ENCODE results near the gene RPRD2. TPM values are rescaled to one million over a fixed set of nuclear protein-coding genes. Genes with fewer than 3 reads are reported as not detected.

RPRD2 gene
- polyA plus RNA-seq, 1 donor from 2014 or later, result 8.6 TPM

DNA sequence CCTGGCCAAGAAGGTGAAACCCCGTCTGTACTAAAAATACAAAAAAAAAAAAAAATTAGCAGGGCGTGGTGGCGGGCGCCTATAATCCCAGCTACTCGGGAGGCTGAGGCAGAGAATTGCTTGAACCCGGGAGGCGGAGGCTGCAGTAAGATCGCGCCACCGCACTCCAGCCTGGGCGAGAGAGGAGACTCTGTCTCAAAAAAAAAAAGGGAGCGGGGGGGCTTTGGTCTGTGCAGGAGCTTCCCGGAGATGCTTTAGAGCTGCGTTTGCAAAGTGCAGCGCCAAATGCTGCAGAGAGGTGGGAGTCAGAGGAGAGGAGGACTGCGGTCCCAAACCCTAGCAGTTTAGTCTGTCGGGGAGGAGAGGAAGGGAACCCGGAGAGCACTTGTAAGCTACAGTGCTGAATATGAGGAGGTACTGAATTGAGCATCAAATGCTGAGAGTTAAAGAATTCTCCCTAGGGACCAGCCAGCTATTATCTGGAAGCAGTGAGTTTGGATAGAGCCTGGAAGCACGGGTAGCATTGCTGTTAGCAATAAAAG, 152.2 kb downstream of the RPRD2 start:
- Histone ChIP-seq H3K4me3 (ENCODE audit: low read length) (peak overlapping the region; percentile 78), H3K27ac (ENCODE audit: low read length) (peak overlapping the region; percentile 38), H3K9ac (ENCODE audit: low read length) (peak overlapping the region; percentile 63)

DNA sequence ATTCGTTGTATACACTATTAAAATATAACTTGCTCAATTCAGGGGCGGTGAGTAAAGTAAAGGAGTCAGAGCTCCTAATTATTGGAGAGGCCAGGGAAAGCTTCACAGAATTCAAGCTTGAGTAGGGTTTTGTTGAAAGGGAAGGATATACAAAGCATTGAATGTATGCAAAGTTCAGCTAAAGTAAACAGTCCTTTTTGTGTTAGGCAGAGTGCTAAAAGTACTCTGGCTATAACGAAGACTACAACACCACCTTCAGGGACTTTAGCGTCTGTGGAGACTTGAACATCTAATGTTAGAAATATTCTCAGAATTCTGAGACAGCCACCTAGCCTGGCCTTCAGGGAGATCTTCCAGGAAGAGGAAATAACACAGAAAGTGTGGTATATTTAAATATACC, 152.7 kb downstream of the RPRD2 start:
- TF ChIP-seq RAD21 (conservative IDR thresholded peaks at IDR 0.05) (no peak), EZH2 (IDR thresholded peaks at IDR 0.05; ENCODE audit: borderline replicate concordance, insufficient read depth, low read length, poor library complexity, severe bottlenecking) (no peak), EP300 (conservative IDR thresholded peaks at IDR 0.05; ENCODE audit: poor library complexity, severe bottlenecking) (no peak), MXI1 (conservative IDR thresholded peaks at IDR 0.05; ENCODE audit: poor library complexity, severe bottlenecking) (no peak), TAF1 (IDR thresholded peaks at IDR 0.05; ENCODE audit: low read depth) (no peak), SMC3 (conservative IDR thresholded peaks at IDR 0.05; ENCODE audit: poor library complexity) (no peak), POLR2AphosphoS5 (IDR thresholded peaks at IDR 0.05) (no peak)
- TF ChIP-seq, protein P1, sequence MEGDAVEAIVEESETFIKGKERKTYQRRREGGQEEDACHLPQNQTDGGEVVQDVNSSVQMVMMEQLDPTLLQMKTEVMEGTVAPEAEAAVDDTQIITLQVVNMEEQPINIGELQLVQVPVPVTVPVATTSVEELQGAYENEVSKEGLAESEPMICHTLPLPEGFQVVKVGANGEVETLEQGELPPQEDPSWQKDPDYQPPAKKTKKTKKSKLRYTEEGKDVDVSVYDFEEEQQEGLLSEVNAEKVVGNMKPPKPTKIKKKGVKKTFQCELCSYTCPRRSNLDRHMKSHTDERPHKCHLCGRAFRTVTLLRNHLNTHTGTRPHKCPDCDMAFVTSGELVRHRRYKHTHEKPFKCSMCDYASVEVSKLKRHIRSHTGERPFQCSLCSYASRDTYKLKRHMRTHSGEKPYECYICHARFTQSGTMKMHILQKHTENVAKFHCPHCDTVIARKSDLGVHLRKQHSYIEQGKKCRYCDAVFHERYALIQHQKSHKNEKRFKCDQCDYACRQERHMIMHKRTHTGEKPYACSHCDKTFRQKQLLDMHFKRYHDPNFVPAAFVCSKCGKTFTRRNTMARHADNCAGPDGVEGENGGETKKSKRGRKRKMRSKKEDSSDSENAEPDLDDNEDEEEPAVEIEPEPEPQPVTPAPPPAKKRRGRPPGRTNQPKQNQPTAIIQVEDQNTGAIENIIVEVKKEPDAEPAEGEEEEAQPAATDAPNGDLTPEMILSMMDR (IDR thresholded peaks at IDR 0.05; ENCODE audit: poor library complexity, severe bottlenecking), result no peak
- TF ChIP-seq, protein P2, sequence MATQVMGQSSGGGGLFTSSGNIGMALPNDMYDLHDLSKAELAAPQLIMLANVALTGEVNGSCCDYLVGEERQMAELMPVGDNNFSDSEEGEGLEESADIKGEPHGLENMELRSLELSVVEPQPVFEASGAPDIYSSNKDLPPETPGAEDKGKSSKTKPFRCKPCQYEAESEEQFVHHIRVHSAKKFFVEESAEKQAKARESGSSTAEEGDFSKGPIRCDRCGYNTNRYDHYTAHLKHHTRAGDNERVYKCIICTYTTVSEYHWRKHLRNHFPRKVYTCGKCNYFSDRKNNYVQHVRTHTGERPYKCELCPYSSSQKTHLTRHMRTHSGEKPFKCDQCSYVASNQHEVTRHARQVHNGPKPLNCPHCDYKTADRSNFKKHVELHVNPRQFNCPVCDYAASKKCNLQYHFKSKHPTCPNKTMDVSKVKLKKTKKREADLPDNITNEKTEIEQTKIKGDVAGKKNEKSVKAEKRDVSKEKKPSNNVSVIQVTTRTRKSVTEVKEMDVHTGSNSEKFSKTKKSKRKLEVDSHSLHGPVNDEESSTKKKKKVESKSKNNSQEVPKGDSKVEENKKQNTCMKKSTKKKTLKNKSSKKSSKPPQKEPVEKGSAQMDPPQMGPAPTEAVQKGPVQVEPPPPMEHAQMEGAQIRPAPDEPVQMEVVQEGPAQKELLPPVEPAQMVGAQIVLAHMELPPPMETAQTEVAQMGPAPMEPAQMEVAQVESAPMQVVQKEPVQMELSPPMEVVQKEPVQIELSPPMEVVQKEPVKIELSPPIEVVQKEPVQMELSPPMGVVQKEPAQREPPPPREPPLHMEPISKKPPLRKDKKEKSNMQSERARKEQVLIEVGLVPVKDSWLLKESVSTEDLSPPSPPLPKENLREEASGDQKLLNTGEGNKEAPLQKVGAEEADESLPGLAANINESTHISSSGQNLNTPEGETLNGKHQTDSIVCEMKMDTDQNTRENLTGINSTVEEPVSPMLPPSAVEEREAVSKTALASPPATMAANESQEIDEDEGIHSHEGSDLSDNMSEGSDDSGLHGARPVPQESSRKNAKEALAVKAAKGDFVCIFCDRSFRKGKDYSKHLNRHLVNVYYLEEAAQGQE (IDR thresholded peaks at IDR 0.05; ENCODE audit: borderline replicate concordance), result no peak
- peak overlapping the region; percentile 63 for H3K9ac ChIP-seq (ENCODE audit: low read length)
- no peaks in the 10 kb centered on the region for H3F3A ChIP-seq (ENCODE audit: insufficient read depth, low read length, poor library complexity, severe bottlenecking)
- H3K4me3 ChIP-seq (ENCODE audit: low read length), result peak overlapping the region; percentile 78
- H3K4me2 ChIP-seq (ENCODE audit: low read length), result peak overlapping the region; percentile 51
- no peaks in the 10 kb centered on the region for H3K36me3 ChIP-seq (ENCODE audit: insufficient read depth, low read length)
- no peaks in the 10 kb centered on the region for H3K27me3 ChIP-seq (ENCODE audit: insufficient read depth, low read depth, low read length)
- no peaks in the 10 kb centered on the region for H4K20me1 ChIP-seq (ENCODE audit: insufficient read depth)
- no peaks in the 10 kb centered on the region for H3K9me3 ChIP-seq (ENCODE audit: low read length)
- no peaks in the 10 kb centered on the region for H3K9me2 ChIP-seq (ENCODE audit: insufficient read depth, low read length)
- no peak overlapping the region for H3K27ac ChIP-seq (ENCODE audit: low read length)
- no peak overlapping the region for H2AFZ ChIP-seq (ENCODE audit: low read depth, low read length)
- H3K79me2 ChIP-seq (replicated peaks; ENCODE audit: insufficient read depth, low read length), result no peaks in the 10 kb centered on the region

More for the DNA sequence above, 152.2 kb downstream of the RPRD2 start:
- no peaks in the 10 kb centered on the region for H3K27me3 ChIP-seq (ENCODE audit: insufficient read depth, low read depth, low read length)
- no peaks in the 10 kb centered on the region for H3K79me2 ChIP-seq (replicated peaks; ENCODE audit: insufficient read depth, low read length)
- no peaks in the 10 kb centered on the region for H3K36me3 ChIP-seq (ENCODE audit: insufficient read depth, low read length)
- H4K20me1 ChIP-seq (ENCODE audit: insufficient read depth), result no peaks in the 10 kb centered on the region
- TF ChIP-seq EP300 (conservative IDR thresholded peaks at IDR 0.05; ENCODE audit: poor library complexity, severe bottlenecking), result no peak
- no peak for TF ChIP-seq SMC3 (conservative IDR thresholded peaks at IDR 0.05; ENCODE audit: poor library complexity)
- TF ChIP-seq, protein P1 (IDR thresholded peaks at IDR 0.05; ENCODE audit: poor library complexity, severe bottlenecking), result no peak
- no peak for TF ChIP-seq MXI1 (conservative IDR thresholded peaks at IDR 0.05; ENCODE audit: poor library complexity, severe bottlenecking)
- no peak for TF ChIP-seq EZH2 (IDR thresholded peaks at IDR 0.05; ENCODE audit: borderline replicate concordance, insufficient read depth, low read length, poor library complexity, severe bottlenecking)
- no peak for TF ChIP-seq RAD21 (conservative IDR thresholded peaks at IDR 0.05)
- TF ChIP-seq POLR2AphosphoS5 (IDR thresholded peaks at IDR 0.05), result no peak
- TF ChIP-seq, protein P2 (IDR thresholded peaks at IDR 0.05; ENCODE audit: borderline replicate concordance), result no peak
- no peak for TF ChIP-seq TAF1 (IDR thresholded peaks at IDR 0.05; ENCODE audit: low read depth)
- H3F3A ChIP-seq (ENCODE audit: insufficient read depth, low read length, poor library complexity, severe bottlenecking), result no peaks in the 10 kb centered on the region
- H3K4me2 ChIP-seq (ENCODE audit: low read length), result peak overlapping the region; percentile 51
- H3K9me2 ChIP-seq (ENCODE audit: insufficient read depth, low read length), result no peaks in the 10 kb centered on the region
- H2AFZ ChIP-seq (ENCODE audit: low read depth, low read length), result peak overlapping the region; percentile 58
- H3K9me3 ChIP-seq (ENCODE audit: low read length), result no peaks in the 10 kb centered on the region
